ENCODE results near the gene MED10.

The MED10 gene

GRCh38 chr5:6362846-6363245 lies 15.5 kb downstream of the MED10 start:
- H3K4me3 ChIP-seq (ENCODE audit: low read depth, low read length, poor library complexity, severe bottlenecking): no peak overlapping the region
- no peak overlapping the region for H2AFZ ChIP-seq (ENCODE audit: low read length)
- no peaks in the 10 kb centered on the region for H3K4me1 ChIP-seq (ENCODE audit: insufficient read depth, low read length, severe bottlenecking)
- H3K9me2 ChIP-seq (ENCODE audit: low read depth, low read length): no peaks in the 10 kb centered on the region
- H3K4me2 ChIP-seq (ENCODE audit: low read length): no peak overlapping the region
- H3K36me3 ChIP-seq (ENCODE audit: insufficient read depth, low read length): no peaks in the 10 kb centered on the region; the same call in 1 of the 2 replicates
- no peaks in the 10 kb centered on the region for H3F3A ChIP-seq (ENCODE audit: insufficient read depth, low read length)
- H3K9me3 ChIP-seq (ENCODE audit: low read length): no peaks in the 10 kb centered on the region
- no peaks in the 10 kb centered on the region for H3K79me2 ChIP-seq (ENCODE audit: insufficient read depth, low read length)
- H3K27ac ChIP-seq (ENCODE audit: low read depth, low read length, poor library complexity, severe bottlenecking): no peak overlapping the region
- no peaks in the 10 kb centered on the region for H4K20me1 ChIP-seq (ENCODE audit: insufficient read depth, low read length)
- no peak overlapping the region for H3K9ac ChIP-seq (ENCODE audit: low read length)
- no peaks in the 10 kb centered on the region for H3K27me3 ChIP-seq (ENCODE audit: insufficient read depth, low read length)
- no peak for TF ChIP-seq EZH2 (IDR thresholded peaks at IDR 0.05; ENCODE audit: borderline replicate concordance, low read length)

GRCh38 chr5:6361101-6361500 lies 17.2 kb downstream of the MED10 start:
- H3K4me1 ChIP-seq (ENCODE audit: insufficient read depth, low read length, severe bottlenecking): no peaks in the 10 kb centered on the region
- no peak overlapping the region for H3K4me3 ChIP-seq (ENCODE audit: low read depth, low read length, poor library complexity, severe bottlenecking)
- H3K36me3 ChIP-seq (ENCODE audit: insufficient read depth, low read length): no peaks in the 10 kb centered on the region; the same call in 1 of the 2 replicates
- H2AFZ ChIP-seq (ENCODE audit: low read length): no peak overlapping the region
- no peaks in the 10 kb centered on the region for H3K9me3 ChIP-seq (ENCODE audit: low read length)
- H3K27me3 ChIP-seq (ENCODE audit: insufficient read depth, low read length): no peaks in the 10 kb centered on the region
- no peaks in the 10 kb centered on the region for H3F3A ChIP-seq (ENCODE audit: insufficient read depth, low read length)
- no peaks in the 10 kb centered on the region for H4K20me1 ChIP-seq (ENCODE audit: insufficient read depth, low read length)
- no peaks in the 10 kb centered on the region for H3K9me2 ChIP-seq (ENCODE audit: low read depth, low read length)
- no peak overlapping the region for H3K4me2 ChIP-seq (ENCODE audit: low read length)
- no peaks in the 10 kb centered on the region for H3K79me2 ChIP-seq (ENCODE audit: insufficient read depth, low read length)
- no peak overlapping the region for H3K27ac ChIP-seq (ENCODE audit: low read depth, low read length, poor library complexity, severe bottlenecking)
- TF ChIP-seq EZH2 (IDR thresholded peaks at IDR 0.05; ENCODE audit: borderline replicate concordance, low read length): no peak
- TF ChIP-seq, protein P1, sequence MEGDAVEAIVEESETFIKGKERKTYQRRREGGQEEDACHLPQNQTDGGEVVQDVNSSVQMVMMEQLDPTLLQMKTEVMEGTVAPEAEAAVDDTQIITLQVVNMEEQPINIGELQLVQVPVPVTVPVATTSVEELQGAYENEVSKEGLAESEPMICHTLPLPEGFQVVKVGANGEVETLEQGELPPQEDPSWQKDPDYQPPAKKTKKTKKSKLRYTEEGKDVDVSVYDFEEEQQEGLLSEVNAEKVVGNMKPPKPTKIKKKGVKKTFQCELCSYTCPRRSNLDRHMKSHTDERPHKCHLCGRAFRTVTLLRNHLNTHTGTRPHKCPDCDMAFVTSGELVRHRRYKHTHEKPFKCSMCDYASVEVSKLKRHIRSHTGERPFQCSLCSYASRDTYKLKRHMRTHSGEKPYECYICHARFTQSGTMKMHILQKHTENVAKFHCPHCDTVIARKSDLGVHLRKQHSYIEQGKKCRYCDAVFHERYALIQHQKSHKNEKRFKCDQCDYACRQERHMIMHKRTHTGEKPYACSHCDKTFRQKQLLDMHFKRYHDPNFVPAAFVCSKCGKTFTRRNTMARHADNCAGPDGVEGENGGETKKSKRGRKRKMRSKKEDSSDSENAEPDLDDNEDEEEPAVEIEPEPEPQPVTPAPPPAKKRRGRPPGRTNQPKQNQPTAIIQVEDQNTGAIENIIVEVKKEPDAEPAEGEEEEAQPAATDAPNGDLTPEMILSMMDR (IDR thresholded peaks at IDR 0.05; ENCODE audit: low read length): no peak
- H3K9ac ChIP-seq (ENCODE audit: low read length): no peak overlapping the region

DNA sequence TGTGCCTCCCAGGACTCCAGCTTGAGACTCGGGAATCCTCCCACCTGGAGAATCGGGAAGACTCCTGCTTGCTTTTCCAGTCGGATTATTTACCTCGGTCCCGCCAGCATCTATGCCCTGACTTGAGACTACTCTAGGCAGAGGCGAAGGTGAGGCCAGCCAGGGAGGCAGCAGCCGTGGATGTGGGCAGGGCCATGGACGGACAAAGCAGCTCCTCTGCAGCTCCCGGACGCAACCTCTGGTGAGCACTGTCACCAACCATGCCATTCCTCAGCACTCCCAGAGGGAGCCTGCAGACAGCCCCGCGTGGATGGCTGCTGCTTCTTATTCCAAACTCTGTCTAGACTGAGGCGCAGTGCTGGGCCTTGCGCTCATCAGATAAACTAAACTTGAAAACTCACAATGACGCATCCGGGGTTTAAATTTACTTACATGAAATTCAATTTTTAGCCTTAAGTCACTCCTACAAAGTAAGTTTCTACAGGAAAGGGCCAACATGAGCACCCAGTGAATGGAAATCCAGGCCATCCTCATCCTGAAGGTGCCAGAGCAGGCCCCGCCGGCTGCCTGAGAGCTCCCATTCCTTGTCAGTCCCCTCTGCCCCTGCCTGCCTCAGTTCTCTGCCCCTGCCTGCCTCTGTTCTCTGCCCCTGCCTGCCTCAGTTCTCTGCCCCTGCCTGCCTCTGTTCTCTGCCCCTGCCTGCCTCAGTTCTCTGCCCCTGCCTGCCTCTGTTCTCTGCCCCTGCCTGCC lies 17.8 kb downstream of the MED10 start:
- Histone ChIP-seq H3K36me3 (ENCODE audit: insufficient read depth, low read length) (no peaks in the 10 kb centered on the region; the same call in 1 of the 2 replicates), H3K4me3 (ENCODE audit: low read depth, low read length, poor library complexity, severe bottlenecking) (no peak overlapping the region), H3K4me1 (ENCODE audit: insufficient read depth, low read length, severe bottlenecking) (no peaks in the 10 kb centered on the region), H3K4me2 (ENCODE audit: low read length) (no peak overlapping the region), H3K27me3 (ENCODE audit: insufficient read depth, low read length) (no peaks in the 10 kb centered on the region), H3F3A (ENCODE audit: insufficient read depth, low read length) (no peaks in the 10 kb centered on the region), H4K20me1 (ENCODE audit: insufficient read depth, low read length) (no peaks in the 10 kb centered on the region), H3K27ac (ENCODE audit: low read depth, low read length, poor library complexity, severe bottlenecking) (no peak overlapping the region), H2AFZ (ENCODE audit: low read length) (no peak overlapping the region), H3K79me2 (ENCODE audit: insufficient read depth, low read length) (no peaks in the 10 kb centered on the region), H3K9me3 (ENCODE audit: low read length) (no peaks in the 10 kb centered on the region), H3K9me2 (ENCODE audit: low read depth, low read length) (no peaks in the 10 kb centered on the region), H3K9ac (ENCODE audit: low read length) (no peak overlapping the region)
- no peak for TF ChIP-seq EZH2 (IDR thresholded peaks at IDR 0.05; ENCODE audit: borderline replicate concordance, low read length)
- TF ChIP-seq, protein P1 (IDR thresholded peaks at IDR 0.05; ENCODE audit: low read length): no peak
